Stimulated activated CD8-positive, alpha-beta memory T cell treated with anti-CD3 and anti-CD28 coated beads, Interleukin-12 subunit alpha, Interleukin-12 subunit beta, amount 100 ng/mL, for 4 hours (primary cell): ENCODE data around the gene DUSP1.
"Not testable (repeated sequence)": the region's sequence is repeated elsewhere in the genome, so short reads cannot be mapped to it uniquely, and the experiment has no call there.

Experiments
- DNase-seq: peaks from one replicate; pipeline ENCODE4 v3.0.0-alpha.2; 2020; ENCODE audit warnings: low read depth

DUSP1 gene

DNA sequence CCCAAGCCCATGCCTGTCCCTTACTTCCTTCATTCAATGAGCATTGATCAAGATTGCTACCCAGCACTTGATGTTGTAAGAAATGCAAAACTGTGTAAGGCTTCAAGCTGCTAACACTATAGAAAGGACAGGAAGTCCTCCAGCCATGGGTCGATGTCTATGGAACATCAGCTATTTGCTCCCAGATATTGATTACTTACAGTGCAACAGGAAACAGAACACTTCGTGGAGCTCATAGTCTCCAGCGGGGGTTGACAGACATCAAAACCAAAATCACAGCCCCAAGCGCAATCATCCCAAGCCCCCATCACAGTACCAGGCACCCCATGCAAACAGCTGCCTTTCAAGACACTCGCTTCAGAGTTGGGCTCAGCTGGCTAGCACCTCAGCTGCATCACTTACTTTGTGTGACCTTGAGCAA is 26.8 kb upstream of the DUSP1 start:
- no peak for DNase-seq

DNA sequence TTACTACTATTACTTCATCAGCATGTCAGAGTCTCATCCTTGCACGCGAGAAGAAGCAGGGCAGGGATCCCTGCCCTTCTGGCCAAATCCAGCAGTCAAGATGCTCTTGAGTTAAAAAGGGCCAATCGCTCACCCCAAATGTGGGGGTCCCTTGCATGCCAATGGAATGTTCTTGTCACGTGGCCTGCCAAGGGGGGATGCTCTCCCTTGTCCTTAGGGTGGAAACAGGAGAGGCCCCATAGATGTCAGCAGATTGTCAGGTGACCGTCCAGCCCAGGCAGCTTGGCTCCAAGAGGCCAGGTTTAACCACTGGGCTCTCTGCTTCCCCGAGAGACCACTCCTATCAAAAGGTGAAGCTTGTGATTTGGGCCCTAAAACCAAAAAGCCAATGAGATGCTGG is 25.3 kb upstream of the DUSP1 start:
- no peak for DNase-seq

DNA sequence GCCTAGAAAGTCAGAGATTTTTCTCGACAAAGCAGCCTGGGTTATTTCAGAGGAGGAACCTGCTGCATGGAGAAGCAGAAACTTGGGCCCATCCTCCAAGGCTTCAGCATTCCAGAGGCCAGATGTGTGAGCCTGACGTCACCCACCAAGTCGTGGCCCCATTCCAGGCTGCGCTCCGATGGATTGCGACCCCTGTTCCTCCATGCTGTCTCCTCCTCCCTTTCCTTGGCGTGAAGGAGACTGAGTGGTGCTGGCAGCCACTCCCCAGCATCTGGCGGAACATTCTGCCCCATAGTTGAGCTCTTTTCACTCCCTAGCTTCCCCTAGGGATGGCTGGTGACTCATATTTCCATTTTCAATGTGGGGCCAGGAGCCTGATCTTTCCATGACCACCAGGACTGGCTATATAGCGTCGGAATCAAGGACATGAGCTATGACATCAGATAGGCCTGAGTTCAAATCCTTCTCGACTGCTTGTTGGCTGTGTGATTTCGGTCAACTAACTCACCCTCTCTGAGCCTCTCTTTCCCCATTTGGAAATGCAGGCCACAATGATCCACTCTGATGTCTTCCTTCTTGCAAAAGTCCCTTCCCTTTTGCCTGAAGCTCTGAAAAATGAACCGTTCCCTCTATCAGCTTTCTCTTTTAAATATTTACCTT is 24.5 kb upstream of the DUSP1 start:
- no peak for DNase-seq

DNA sequence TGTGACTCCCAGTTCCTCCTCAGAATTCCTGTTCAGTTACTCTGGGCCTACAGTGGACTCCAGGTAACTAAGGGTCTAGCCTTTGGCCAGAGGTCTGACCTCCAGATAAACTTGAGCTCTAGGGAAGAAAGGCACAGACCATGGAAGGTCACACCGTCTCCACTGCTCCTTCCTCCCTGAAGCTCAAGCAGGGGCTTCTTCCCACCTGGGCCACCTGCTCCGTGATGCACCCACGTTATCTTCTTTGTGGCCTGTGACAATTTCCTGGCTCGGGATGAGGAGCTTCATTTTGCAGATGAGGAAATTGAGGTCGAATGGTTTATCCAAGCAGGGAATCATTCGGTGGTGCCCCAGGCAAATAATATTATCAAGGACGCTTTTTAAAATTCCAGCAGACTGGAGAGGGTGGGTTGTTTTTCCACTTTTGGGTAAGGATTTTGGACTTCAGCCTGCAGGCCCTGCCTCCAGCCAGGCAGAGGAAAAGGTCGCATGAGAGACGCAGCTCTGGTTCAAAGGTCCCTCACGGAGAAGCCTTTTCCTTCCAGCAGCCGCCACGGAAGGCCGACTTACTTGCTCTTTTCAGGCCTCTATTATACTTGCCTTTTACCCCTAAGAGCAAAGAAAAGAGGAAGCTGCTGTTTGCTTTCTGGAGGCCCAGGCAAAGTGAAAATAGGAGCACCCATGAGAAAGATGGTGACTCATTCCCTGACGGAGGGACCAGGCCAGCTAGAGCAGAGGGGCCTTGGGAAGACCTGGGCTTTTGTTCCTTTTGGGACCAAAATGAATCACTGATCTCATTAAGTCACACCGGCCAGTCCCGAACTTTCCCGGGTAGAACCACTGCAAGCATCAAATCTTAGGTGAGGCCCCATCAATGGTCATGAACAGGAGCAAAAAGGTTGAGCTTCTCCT is 22.8 kb upstream of the DUSP1 start:
- DNase-seq = no peak

DNA sequence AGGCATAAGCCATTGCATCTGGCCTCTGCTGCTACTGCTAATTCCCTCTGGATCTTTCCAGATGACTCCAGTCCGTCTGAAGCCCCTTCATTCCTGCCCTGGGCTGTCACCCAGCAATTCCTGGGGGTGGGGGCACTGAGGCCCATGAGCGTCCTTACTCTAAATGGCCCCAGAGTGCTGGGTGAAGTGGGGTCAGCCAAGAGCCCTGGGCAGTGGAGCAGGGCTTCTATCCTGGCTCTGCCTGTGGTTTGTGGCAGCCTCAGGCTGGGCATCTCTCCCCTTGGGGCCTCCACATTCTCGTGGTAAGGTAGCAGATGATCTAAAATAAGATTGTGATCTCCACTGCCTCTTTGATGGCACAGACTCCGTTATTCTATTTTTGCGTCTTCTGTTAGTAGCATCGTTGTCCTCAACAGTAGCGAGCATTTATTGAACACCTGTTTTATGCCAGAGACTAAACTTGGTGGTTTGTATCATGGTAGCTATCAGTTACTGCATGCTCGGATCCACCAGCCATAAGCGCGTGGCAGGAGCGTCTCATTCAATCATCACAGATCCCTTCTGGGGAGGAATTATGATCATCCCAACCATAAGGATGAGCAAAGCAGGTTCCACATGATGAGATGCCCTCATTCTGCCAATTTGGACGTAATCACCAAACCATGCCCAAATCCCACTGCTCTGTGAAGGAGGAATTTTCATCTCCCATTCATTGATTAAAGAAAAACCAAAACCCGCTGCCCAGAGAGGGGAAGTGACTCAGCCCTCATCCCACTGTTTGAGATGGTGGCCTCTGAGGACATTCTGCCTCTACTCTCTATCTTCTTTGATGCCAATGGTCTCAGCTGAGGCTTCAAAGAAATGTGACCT is 21.9 kb upstream of the DUSP1 start:
- no peak for DNase-seq

DNA sequence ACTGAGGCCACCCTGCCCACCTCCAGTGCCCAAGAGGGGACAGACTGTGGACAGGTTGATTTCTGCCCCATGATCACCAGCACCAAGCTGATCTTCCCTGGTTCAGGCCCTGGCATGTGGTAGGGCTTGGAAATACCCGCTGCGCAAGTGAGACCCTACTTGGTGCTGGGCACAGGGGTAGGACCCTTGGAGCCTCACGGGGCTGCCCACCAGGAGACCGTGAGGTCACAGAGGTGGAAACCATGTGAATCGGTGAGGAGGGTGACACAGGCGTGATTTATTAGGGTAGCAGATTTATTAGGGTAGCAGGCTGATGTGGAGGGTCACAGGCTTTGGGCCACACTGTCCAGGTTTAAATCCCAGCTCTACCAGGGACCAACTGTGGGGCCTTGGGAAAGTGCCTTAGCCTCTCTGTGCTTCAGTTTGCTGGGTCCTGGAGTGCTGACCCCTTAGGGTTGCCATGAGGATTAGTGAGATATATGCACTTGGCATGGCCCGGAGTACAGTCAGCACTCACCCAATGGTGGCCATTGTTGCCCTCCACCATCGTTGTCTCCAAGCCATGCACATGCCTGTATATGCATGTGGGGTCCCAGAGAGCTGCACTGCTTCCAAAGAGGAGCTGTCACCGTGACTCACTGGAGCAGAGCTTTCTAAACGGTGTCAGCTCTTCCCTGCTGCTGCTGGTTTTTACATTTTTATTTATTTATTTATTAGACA is 20.9 kb upstream of the DUSP1 start:
- no peak for DNase-seq

DNA sequence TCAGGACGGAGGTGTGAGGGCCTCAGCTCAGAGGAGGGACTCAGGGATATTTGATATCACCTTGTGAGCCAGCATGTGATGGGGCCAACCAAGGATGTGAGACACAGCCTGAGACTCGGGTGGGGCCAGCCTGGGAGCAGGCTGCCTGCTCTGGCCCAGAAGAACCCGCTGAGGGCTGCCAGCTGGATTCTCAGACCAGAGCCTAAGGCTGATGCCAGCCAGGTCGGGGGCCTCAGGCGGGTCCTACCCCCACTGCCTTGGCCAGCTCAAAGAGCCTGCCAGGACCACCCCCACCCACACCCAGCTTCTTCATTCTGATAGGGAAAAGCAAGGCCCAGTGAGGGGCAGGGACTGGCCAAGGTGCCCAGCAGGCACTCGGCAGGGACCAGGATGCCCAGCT is 20.3 kb upstream of the DUSP1 start:
- DNase-seq = no peak

DNA sequence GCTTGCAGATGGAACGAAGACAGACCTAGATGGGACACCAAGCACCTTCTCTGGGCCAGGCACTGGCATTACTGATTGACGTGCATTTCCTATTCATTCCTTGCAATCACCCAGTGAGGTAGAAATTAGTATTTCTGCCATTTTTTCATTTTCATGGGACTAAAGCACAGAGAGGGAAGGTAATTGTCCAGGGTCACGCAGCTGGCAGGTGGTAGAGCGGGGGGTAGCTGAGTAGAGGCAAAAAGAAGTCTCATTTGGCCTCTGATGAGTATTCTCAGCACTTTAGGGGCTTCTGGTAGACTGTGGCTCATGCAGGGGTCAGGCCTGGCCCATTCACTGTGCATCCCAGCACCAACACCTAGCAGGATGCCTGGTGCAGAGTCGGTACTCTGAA is 19.5 kb upstream of the DUSP1 start:
- no peak for DNase-seq

DNA sequence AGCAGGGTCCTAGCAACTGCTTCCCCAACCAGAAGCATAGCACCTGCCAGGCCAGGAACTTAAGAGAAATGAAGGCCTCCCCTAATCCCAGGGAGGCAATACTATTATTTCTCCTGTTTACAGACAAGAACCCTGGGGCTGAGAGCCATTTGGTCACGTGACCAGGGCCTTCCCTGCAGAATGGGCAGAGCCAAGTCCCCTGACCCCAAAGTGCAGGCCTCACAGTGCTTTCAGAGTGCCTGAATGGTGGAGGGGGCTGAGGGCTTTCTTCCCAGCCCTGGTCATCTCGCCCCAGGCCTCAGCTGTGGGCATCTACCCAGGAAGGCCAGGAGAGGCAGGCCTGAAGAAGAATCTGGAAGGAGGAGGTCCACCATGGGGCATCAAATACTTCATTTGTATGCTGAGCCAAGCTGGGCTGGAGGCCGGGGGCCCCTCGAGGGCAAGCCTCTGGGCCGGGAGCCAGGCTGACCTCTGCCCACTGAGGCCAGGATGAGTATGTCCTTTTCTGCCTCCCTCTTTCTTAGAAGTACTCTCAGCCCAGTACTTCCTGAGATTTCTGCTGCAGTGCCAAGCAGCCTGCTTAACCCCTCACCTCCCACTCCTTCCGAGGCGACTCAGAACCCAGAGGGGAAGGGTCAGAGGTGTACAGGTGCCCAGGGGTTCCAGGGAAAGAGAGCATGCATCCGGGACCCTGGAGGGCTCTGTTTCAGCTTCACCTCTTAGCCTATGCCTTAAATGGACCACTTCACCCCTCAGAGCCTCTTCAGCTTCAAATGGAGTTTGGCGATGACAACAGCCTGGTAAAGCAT is 18.9 kb upstream of the DUSP1 start:
- DNase-seq = no peak

DNA sequence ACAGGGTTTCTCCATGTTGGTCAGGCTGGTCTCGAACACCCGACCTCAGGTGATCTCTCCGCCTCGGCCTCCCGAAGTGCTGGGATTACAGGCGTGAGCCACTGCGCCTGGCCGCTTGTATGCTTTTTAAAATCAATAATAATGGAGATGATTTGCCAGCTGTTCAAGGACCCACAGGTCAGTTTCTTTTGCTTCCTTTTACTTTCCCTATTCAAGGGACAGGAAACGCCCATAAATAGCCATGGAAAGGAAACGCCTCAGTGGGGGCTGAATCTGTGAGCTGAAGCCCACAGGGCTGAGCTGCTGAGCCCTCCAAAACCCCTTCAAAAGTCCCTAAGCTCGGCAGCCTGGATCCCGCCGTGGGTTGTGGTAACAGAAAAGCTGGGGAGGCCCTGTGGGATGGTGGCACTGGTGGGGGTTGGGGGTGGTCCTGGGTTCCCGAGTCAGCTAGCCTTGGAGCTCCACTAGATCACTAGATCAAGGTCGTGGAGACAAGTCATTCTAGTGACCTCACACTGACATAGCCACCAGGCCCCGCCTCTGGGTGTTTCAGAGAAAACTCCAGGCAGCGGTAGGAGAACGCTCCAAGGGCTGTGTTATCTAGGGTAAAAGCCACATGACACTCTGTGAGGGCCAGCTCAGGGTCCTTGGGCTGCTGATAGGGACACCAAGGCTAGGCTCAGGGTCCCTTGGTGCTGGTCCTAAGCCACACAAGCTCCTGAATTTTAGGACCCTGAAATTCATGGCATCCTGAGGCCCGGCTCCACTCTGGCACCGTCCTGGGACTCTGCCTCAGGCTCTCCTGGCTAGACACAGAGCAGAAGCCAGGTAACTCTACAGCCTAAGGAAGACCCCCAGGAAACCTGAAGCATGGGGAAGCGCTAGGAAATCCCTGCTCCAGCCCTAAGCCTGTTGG is 18.0 kb upstream of the DUSP1 start:
- no peak for DNase-seq

DNA sequence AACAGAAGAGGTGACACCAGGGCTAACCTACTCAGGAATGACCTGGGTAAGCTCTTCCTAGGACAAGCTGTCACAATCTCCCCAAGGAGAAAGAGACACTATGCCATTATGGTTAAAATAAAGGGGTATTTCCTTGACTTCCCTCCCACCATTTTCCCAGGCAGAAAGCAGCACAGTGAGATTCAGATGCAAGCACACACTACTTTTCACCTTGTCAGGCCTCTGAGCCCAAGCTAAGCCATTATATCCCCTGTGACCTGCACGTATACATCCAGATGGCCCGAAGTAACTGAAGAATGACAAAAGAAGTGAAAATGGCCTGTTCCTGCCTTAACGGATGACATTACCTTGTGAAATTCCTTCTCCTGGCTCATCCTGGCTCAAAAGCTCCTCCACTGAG is 16.5 kb upstream of the DUSP1 start:
- DNase-seq = not testable (repeated sequence)

DNA sequence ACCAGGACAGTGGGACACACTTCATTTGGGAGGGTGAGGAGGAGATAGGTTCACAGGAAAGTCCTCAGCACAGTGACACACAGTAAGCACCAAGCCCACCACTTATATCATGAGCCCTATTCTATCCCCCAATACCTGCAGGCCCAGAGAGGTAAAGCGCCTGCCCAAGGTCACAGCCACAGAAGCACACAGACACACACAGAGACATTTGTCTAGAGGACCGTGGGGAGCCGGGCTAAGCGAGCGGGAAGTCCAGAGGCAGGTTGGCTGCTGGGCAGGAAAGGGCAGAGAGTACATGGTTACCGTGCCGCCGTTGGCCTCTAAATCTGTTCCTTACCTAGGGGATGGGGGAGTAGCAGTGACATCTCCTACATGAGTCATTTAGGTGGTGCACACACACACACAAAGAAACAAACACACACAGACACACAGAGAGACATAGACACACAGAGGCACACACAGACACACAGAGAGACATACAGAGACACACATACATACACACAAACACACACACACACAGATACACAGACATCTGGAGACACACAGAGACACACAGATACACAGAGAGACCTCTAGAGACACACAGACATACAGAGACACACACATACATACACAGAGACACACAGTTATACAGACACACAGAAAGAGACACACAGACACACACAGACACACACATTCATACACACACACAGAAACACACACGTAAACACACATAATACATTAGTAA is 15.9 kb upstream of the DUSP1 start:
- DNase-seq = no peak

DNA sequence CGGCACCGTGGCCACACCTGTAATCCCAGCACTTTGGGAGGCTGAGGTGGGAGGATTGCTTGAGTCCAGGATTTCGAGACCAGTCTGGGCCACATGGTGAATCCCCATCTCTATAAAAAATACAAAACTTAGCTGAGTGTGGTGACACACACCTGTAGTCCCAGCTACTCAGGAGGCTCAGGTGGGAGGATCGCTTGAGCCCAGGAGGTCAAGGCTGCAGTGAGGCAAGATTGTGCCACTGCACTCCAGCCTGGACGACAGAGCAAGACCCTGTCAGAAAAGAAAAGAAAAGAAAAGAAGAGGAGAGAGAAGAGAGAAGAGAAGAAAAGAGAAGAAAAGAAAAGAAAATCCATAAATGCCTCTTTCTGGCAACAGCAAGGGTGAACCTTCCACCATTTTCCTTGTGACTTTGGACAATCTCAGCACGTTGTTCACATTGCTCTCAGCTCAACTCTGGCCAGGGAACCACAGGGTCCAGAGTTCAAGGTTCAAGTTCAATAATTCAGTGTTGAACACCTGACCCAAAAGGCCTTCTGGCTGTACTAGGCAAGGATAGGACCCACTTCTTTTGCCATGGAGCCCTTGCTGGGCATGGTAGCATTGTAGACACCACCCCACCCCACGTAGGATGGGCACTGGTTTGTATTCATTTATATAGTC is 14.6 kb upstream of the DUSP1 start:
- no peak for DNase-seq

DNA sequence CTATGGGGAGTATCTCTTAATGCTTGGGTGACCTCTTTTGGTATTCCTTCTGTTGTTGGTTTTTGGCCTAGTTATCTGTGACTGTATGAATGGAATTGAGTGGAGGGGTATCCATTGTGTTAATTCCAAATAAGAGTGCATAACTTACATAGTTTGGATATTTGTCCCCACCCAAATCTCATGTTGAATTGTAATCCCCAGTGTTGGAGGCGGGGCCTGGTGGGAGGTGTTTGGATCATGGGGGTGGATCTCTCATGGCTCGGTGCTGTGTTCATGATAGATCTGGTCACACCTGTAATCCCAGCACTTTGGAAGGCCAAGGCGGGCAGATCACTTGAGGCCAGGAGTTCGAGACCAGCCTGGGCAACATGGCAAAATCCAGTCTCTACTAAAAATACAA is 13.2 kb upstream of the DUSP1 start:
- DNase-seq = not testable (repeated sequence)

DNA sequence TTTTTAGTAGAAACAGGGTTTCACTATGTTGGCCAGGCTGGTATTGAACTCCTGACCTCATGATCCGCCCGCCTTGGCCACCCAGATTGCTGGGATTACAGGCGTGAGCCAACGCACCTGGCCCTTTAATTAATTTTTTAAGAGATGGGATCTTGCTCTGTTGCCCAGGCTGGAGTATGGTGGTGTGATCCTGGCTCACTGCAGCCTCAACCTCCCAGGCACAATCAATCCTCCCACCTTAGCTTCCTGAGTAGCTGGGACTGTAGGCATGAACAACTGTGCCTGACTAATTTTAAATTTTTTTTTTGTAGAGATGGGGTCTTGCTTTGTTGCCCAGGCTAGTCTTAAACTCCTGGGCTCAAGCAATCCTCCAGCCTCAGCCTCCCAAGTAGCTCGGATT is 12.3 kb upstream of the DUSP1 start:
- DNase-seq = not testable (repeated sequence)

DNA sequence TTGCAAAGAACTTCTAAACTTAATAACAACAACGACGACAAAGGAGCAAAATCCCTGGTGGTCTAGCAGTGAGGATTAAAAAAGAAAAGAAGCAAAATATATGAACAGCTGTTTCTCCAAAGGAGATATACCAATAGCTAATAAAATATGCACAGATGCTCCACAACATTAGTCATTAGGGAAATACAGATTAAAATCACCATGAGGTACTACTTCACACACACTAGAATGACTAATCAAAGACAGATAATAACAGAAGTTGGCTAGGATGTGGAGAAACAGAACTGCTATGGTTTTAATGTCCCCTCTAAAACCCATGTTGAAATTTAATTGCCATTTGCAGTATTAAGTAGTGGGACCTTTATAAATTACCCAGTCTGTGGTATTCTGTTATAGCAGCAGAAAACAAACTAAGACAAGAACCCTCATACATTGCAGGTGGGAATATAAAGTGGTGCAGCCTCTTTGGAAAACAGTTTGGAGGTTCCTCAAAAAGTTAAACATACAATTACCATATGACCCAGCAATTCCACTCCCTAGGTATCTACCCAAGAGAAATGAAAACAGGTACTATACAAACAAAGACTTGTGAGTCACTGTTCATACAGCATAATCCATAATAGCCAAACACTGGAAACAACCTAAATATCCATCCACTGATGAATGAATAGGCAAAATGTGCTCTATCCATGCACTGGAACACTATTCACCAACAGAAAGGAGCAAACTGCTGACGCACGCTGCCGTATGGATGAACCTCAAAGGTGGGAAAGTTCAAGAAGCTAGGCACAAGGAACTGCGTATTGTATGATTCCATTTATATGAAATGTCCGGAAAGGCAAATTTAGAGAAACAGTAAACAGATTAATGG is 11.4 kb upstream of the DUSP1 start:
- no peak for DNase-seq

DNA sequence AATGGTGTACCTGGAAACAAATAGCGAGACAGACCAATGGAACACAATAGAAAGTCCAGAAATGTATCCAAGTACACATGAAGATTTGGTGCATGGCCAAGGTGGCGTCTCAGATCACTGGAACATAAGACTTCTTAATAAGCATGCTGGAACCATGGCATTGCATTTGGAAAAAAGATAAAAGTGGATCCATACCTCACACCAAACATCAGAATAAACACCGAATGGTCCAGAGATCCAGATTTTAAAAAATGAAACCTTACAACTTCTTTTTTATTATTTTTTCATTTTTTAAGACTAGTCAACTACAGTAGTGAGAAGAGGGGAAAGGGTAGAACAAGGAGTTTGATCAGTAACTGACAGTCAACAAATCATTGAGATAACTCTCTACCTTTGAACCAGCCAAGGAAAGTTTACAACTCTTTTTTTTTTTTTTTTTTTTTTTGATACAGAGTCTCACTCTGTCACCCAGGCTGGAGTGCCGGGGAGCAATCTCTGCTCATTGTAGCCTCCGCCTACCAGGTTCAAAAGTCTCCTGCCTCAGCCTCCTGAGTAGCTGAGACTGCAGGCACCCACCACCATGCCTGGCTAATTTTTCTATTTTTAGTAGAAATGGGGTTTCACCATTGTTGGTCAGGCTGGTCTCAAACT is 8.8 kb upstream of the DUSP1 start:
- no peak for DNase-seq
